Ovary (tissue), 3 donors: ENCODE results near the gene MAN1A1.

Experiments used
- EP300 ChIP-seq: sonication (generic); formaldehyde crosslinking; IDR thresholded peaks from one replicate; pipeline ENCODE4 v1.6.1; 2017; ENCODE audit warnings: antibody characterized with exemption
- POLR2A ChIP-seq: fragments of 450-650 bp; IDR thresholded peaks from one replicate; pipeline ENCODE4 v1.6.1; 2017; ENCODE audit warnings: antibody characterized with exemption, mild to moderate bottlenecking, moderate library complexity
- TF ChIP-seq, protein P1 (sequence below), 3 donors: fragments of 450-650 bp in 2 of 3; fragments of 200-600 bp in 1 of 3; IDR thresholded peaks; one replicate each; pipeline versions ENCODE4 v1.5.1 to v1.8.0; 2016 to 2022; ENCODE audit warnings: antibody characterized with exemption in 3 of 3, mild to moderate bottlenecking in 1 of 3
- donor health status: DM: no; HTN: no; CAD: no.

DNA sequence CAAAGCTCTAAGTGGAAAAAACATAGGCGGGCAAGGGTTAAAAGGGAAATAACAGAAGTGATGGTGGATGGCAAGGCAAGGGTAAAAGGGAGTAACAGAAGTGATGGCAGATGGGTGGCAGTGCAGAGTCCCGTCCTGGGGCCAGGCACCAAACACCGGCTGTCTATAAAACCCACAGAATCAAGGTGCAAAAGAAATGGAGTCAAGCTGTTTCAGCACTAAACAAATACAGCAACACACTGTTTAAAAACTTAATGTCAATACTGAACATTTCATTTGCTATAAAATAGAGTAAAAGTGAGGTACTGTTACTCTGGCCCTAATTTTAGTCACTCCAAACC, 87.6 kb downstream of the MAN1A1 start:
- TF ChIP-seq, protein P1, sequence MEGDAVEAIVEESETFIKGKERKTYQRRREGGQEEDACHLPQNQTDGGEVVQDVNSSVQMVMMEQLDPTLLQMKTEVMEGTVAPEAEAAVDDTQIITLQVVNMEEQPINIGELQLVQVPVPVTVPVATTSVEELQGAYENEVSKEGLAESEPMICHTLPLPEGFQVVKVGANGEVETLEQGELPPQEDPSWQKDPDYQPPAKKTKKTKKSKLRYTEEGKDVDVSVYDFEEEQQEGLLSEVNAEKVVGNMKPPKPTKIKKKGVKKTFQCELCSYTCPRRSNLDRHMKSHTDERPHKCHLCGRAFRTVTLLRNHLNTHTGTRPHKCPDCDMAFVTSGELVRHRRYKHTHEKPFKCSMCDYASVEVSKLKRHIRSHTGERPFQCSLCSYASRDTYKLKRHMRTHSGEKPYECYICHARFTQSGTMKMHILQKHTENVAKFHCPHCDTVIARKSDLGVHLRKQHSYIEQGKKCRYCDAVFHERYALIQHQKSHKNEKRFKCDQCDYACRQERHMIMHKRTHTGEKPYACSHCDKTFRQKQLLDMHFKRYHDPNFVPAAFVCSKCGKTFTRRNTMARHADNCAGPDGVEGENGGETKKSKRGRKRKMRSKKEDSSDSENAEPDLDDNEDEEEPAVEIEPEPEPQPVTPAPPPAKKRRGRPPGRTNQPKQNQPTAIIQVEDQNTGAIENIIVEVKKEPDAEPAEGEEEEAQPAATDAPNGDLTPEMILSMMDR (IDR thresholded peaks at IDR 0.05) = no peak
- no peak for TF ChIP-seq POLR2A
- TF ChIP-seq EP300 = no peak
